Loucy (cell line): ENCODE results near the gene NRIP2.
A peak's percentile ranks its signal among the peaks of the same experiment; 100 is the strongest.

Source experiments
- EZH2phosphoT487 ChIP-seq: fragments of 200-600 bp; IDR thresholded peaks from 2 replicates; pipeline ENCODE4 v1.6.1; 2018; ENCODE audit warnings: antibody characterized with exemption, mild to moderate bottlenecking, moderate library complexity, borderline replicate concordance
- TF ChIP-seq, protein P1 (sequence below): fragments of 200-600 bp; sonication (generic); conservative IDR thresholded peaks from 2 replicates; pipeline ENCODE4 v1.5.1; 2014; ENCODE audit warnings: mild to moderate bottlenecking, antibody characterized with exemption, low read length

DNA sequence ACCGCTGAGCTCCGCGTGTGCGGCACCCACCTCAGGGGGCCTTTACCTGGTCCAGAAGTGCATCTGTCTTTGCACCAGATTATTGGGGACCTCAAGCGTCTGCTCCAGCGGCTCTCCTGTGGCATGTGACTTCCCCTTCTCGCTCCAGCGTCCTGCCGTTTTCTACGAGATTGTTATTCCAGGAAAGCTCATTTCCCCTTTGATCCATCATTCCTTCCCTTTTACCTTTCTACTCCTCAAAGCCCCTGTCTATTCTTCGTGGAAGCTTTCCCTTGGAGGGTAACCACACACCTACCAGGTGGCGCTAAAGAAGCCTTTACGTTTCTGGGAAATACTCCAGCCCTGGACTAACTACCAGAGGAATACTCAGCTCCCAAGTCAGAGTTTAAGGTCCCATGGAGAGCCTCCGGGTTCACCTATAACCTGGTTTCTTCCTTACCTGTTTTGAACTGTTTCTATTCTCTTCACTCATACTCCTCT lies 38.6 kb downstream of the NRIP2 start:
- TF ChIP-seq, protein P1, sequence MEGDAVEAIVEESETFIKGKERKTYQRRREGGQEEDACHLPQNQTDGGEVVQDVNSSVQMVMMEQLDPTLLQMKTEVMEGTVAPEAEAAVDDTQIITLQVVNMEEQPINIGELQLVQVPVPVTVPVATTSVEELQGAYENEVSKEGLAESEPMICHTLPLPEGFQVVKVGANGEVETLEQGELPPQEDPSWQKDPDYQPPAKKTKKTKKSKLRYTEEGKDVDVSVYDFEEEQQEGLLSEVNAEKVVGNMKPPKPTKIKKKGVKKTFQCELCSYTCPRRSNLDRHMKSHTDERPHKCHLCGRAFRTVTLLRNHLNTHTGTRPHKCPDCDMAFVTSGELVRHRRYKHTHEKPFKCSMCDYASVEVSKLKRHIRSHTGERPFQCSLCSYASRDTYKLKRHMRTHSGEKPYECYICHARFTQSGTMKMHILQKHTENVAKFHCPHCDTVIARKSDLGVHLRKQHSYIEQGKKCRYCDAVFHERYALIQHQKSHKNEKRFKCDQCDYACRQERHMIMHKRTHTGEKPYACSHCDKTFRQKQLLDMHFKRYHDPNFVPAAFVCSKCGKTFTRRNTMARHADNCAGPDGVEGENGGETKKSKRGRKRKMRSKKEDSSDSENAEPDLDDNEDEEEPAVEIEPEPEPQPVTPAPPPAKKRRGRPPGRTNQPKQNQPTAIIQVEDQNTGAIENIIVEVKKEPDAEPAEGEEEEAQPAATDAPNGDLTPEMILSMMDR: peak; percentile 41
- no peak for TF ChIP-seq EZH2phosphoT487
